ENCODE measurements around the gene TBC1D5.

Gene TBC1D5

DNA sequence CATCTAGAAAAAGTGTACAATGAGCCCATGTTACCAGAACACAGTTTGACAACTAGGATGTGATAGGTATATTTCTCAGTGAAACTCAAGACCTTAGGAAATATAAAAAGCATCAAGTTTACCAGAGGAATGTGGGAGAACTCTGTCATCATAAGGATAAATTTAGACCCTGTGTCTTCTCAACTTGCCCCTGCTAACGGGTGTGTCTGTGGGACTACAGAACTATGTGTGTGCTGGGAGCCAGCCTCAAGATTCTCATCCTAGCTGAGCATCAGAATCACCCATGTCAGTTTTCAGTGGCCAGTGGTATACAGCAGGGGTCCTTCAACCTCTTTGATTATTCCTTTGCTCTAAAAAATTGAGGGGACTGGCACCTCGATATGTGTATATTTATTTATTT, 464.4 kb downstream of the TBC1D5 start:
- TF ChIP-seq, protein P1, sequence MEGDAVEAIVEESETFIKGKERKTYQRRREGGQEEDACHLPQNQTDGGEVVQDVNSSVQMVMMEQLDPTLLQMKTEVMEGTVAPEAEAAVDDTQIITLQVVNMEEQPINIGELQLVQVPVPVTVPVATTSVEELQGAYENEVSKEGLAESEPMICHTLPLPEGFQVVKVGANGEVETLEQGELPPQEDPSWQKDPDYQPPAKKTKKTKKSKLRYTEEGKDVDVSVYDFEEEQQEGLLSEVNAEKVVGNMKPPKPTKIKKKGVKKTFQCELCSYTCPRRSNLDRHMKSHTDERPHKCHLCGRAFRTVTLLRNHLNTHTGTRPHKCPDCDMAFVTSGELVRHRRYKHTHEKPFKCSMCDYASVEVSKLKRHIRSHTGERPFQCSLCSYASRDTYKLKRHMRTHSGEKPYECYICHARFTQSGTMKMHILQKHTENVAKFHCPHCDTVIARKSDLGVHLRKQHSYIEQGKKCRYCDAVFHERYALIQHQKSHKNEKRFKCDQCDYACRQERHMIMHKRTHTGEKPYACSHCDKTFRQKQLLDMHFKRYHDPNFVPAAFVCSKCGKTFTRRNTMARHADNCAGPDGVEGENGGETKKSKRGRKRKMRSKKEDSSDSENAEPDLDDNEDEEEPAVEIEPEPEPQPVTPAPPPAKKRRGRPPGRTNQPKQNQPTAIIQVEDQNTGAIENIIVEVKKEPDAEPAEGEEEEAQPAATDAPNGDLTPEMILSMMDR (IDR thresholded peaks at IDR 0.05; ENCODE audit: low read depth, low read length, missing control alignments): no peak
- no peak overlapping the region for H3K4me3 ChIP-seq (ENCODE audit: low read depth, low read length)
- no peak for DNase-seq (ENCODE audit: low read depth)

DNA sequence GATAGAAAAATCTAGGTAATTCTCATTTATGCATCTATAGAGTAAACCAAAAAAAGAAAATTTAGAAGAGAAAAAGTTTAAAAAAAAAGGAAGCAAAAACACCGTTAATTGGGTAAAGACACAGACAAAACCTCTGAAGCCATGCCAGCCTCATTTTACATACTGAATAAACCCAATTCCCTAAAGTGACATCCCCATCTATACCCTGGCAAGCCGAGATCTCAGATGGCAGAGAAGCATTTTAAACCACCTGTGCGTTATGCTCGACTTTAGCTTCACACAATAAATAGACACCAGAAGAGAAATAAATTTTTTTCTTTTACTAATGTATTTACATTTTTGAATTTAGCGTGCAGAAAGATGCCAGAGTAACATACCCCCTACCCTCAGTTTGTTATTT, 475.6 kb downstream of the TBC1D5 start:
- TF ChIP-seq, protein P1 (IDR thresholded peaks at IDR 0.05; ENCODE audit: low read depth, low read length, missing control alignments): no peak
- DNase-seq (ENCODE audit: low read depth): no peak
- H3K4me3 ChIP-seq (ENCODE audit: low read depth, low read length): no peak overlapping the region

DNA sequence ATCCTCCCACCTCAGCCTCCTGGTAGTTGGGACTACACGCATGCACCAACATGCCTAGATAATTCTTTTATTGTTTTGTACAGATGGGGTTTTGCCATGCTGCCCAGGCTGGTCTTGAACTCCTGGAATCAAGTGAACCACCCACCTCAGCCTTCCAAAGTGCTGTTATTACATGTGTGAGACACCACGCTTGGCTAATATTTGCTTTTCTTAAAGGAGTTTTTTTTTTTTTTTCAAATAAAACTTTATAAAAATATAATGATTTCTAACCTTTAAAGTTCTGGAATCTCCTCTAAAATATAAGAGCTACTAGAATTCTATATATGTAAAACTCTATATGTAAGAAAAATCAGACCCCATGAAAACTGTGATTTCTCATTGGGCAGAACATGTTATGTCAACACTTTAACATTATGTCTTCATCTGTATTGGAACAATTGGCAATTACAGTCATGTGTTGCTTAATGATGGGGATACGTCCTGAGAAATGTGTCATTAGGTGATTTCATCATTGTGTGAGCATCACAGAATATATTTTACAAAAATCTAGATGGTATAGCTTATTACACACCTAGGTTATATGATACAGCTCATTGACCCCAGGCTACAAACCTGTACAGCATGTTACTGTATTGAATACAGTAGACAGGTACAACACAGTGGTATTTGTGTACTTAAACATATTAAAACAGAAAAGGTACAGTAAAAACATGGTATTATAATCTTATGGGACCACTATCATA, 480.6 kb downstream of the TBC1D5 start:
- TF ChIP-seq, protein P1 (IDR thresholded peaks at IDR 0.05; ENCODE audit: low read depth, low read length, missing control alignments): no peak
- DNase-seq (ENCODE audit: low read depth): no peak
- no peak overlapping the region for H3K4me3 ChIP-seq (ENCODE audit: low read depth, low read length)

DNA sequence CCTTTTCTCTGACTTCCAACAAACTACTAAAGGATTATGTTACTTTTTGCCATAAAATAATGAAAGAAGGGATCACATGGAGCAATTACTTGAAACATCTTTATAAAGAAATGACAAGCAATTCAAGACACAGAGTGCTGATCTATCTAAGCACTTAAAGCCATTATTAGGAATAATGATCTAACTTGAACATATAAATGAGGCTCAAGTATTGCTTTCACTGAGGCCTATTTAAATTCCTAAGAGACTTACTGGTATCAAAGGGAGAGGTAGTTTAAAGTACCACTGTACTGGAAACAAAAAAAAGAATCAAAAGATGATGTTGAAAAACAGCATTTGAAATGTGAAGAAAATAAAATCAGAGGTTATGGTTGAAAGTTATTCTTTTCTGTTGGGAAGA, 482.2 kb downstream of the TBC1D5 start:
- no peak overlapping the region for H3K4me3 ChIP-seq (ENCODE audit: low read depth, low read length)
- no peak for DNase-seq (ENCODE audit: low read depth)
- TF ChIP-seq, protein P1 (IDR thresholded peaks at IDR 0.05; ENCODE audit: low read depth, low read length, missing control alignments): no peak

DNA sequence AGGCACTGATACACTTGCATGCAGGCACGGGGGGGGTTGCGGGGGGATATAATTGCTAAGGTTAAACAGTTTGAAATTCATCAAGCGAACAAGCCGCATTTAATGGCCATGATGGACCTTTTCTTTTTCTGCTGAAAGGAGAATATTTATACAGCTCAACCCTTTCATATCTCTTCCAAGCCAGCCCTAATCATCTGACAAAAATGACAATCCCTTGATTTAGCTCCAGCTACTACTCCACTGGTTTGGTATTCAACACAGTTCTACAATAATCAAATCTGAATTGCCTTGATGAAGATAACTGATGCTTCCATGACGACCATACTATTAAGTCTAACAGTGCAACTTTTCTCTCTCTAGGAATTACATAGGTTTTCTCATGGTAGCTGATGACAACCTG, 482.7 kb downstream of the TBC1D5 start:
- H3K4me3 ChIP-seq (ENCODE audit: low read depth, low read length): no peak overlapping the region
- TF ChIP-seq, protein P1 (IDR thresholded peaks at IDR 0.05; ENCODE audit: low read depth, low read length, missing control alignments): no peak
- DNase-seq (ENCODE audit: low read depth): no peak

DNA sequence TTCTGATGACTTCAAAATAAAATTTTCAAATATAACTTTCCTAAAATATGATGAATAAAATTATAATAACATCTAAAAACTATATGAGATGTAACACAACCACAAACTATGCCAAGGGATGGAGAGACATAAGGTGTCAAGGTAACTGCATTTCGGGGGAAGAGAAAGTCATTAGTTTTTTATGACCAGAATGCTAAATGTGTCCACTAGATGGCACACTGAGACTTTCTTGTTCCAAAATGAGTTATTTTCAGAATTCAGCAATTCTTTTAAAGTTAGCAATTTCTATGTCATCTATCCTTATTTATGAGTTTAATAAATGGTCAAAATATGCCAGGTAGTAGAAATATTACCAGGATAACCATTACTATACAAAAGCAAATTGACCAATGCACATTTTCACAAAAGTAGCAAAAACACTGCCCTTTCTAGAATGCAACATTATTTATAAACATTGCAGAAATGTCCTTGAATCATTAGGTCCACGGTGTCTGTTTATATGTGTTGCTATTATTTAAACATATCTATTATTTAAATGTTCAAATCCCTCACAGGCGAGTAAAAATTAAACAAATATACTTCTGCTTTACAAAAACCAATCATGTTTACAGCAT, 483.5 kb downstream of the TBC1D5 start:
- H3K4me3 ChIP-seq (ENCODE audit: low read depth, low read length): no peak overlapping the region
- peak; percentile 24 for DNase-seq (ENCODE audit: low read depth)
- TF ChIP-seq, protein P1 (IDR thresholded peaks at IDR 0.05; ENCODE audit: low read depth, low read length, missing control alignments): peak; percentile 54

DNA sequence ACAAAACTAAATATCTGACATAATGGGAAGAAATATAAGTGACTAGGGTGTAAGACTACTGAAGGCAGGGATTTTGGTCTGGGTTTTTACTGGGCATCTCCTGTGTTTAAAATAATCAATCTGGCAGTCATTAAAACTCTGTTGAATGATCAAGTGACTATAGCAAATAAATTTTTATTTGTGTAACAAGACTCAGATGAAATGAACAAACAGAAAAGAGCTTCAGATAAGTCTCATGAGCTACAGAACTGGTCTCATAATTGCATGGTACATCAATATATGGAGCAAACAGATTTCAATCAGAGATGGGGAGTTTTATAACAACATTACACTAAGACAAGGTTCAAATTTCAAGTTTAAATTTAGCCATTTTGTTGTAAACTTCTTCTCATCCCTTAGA, 485.2 kb downstream of the TBC1D5 start:
- DNase-seq (ENCODE audit: low read depth): no peak
- no peak overlapping the region for H3K4me3 ChIP-seq (ENCODE audit: low read depth, low read length)

More for the DNA sequence above, 485.2 kb downstream of the TBC1D5 start:
- TF ChIP-seq, protein P1 (IDR thresholded peaks at IDR 0.05; ENCODE audit: low read depth, low read length, missing control alignments): no peak

All from GM12864 (cell line).